Tongue (tissue), 2 donors: ENCODE measurements around the gene RND3. TPM values are rescaled to one million over a fixed set of nuclear protein-coding genes. Genes with fewer than 3 reads are reported as not detected.

Source experiments
- DNase-seq: peaks from one replicate; pipeline ENCODE4 v3.0.0-alpha.2; 2015
- total RNA-seq: library from RNA; depleted of rRNA; stranded (reverse); fragments of >200 nt; gene quantifications from one replicate; pipeline ENCODE4 v1.2.3, GENCODE V29; 2014

RND3 gene
- total RNA-seq, 1 donor from 2014 or later = 63.7 TPM

DNA sequence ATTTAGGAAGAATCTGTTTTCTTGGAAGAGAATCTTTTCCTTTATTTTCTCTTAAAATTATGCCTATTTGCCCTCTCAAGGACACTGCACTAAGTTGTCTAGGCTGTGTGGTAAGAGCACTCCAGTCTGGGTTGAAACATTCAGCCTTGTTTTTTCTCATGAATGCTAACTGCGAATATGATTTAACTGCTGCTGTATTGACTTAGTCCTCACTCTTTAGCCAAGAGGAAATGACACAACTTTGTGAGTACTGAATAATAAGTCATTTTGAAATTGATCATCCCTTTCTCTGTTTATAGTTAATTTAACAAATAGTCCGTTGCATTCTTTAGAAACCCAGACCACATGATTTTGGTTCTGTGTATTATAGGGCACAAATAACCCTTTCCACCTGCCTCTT is 4.5 kb upstream of the RND3 start:
- DNase-seq = no peak

DNA sequence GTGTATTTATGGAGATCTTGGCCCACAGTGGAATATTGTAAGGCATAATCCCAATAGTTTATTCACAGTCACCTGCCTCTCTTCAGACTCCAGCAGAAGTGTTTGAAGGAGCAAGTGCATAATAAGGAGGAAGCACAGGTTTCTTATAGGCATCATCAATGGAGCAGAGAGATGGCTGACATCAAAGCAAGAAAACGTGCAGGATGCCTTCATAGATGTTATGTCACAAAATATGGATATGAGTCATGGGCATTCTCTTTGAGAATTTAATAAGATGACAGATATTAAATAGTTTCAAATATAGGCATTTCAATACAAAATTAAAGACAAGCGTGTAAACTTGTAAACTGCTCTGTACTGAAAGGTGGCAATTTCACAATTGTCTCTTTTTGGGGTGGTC is 4.0 kb upstream of the RND3 start:
- DNase-seq = no peak

DNA sequence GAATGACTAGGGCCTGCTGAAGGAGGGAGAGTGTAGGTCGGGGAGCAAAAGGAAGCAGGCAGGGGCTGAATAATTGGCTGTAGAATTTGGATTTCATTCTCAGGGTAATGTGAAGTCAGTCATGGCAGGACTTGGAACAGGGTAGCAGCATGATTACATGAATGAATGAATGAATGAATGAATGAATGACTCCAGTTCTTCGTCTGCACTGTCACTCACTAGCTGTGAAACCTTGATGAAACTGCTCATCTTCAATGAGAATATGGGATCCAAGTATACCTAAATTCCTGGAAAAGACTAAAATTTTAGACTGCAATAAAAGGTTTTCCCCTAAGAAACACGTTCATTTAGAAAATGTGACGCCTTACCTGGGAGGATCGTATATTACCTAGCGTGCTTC is 3.0 kb upstream of the RND3 start:
- DNase-seq = no peak

DNA sequence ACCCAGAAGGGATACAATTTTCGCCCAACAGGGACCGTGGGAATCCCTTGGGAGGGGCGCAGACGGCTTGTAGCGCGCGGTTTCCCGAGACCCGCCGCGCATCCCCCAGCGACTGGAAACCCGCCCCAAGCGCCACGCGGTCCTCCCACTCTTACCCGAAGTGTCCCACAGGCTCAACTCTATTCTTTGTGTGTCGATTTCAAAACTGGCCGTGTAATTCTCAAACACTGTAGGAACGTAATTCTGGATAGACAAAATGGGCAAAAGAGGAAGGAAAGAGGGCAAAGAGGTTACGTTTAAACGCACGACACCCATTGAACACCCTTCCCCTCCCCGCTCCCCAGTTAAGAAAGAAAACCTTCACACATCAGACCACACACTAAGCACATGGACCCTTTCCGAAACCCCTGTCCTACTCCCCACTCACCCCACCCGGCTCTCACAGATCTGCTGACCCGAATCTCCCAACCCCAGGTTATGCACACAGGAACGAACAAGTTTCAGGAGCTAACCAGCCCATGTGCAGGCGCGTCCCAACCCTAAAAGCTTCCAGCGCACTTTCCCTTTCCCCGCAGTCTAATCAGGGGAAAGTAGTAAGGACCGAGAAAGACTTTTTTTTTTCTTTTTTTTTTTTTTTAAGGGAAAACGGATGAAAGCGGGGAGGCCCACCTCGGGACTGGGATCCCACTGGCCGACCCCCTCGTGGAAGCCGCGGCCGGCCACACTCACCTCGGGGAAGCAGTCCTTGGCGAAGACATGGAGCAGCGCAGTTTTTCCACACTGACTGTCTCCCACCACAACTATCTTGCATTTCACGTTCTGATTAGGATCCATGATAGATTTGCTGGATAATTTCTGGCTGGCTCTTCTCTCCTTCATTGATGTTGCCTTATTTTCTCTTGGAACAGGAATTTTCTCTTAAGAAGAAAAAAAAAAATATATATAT is 655 bp downstream of the RND3 start:
- peak; percentile 75 for DNase-seq

DNA sequence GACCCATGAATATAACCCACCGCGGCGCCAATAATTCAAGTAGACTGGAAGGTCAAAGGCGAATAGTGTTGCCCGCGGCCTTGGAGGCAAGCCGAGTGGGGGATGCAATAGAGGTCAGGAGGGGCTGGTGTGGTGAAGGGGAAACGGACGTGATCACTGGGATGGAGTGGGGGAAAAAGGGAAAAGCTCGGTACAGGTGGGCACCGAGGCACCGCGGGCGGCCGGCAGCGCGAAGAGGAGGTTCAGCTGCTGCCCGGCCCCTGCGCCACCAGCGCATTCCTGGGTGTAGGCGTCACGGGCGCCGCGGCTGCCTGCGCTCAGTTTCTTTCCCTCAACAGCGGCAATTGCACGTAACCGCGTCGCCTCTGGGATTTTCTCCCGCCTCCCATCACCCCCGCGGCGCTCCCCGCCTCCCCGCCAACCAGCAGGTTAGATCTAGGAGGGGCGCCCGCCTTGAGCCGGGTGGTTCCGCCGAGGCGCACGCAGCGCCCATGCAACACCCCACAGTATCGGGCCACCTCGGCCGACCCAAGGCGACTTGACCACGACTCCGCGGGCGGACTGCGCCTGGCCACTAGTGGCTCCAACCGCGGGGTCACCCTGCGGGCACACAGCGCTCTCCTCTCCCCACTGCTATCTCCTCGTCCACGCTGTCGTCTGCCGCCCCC is 1.5 kb downstream of the RND3 start:
- peak; percentile 84 for DNase-seq

DNA sequence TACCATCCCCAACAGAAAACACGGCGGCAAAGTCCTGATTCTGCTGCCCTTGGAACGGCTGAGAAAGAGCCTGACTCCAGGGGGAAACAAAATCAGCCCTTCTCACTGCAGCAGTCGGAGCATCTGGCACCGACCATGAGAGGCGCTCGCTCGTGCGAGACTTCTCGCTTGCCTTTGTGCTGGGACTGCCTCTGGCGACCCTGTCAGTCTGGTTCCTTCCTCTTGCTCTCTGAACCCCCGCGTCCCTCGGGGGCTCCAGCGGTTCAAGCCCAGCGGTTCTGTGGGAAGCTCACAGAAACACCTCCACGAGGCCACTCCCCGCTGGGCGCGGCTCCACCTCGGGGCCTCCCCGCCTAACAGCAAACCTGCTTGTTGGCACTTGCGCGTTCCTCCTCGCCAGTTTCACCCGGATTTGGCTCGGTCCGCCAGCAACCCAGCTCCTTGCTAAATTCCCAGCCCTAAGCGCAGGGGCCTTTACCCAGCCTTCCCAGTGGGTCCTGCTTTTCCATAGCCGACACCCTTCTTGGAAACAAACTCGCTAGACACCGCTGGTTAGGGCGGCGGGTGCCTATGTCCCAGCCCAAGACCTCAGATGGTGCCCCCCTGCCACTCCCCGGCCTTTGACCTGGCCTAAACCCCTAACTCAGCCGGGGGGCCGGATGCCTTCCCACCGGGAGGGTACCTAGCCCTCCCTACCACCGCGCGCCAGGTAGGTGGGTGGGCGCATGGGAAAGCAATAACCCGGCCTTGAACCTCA is 2.2 kb downstream of the RND3 start:
- peak; percentile 88 for DNase-seq

DNA sequence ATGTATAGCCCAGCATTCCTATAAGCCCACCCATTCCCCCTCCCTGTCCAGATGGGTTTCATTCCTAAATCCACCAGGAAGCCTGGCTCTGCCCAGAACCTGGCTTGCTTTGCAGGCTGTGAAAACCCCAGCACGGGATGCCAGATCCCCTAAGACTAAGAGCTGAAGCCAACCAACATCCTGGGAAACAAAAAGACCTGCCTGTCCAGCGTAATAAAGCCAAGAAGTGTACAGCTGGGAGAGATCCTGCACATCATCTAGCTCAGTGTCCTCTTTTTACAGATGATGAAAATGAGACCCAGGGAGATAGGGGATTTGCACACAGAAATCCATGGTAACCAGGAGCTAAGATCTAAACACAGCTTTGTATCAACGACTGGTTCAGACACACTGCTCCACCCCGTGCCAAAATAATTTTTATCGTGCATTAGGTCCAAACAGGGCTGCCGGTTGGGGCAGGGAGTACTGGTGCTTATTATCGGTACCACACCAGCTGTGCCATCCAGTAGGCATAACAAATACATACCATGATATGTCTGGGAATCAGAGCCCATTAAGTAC is 2.9 kb downstream of the RND3 start:
- DNase-seq = peak; percentile 77

DNA sequence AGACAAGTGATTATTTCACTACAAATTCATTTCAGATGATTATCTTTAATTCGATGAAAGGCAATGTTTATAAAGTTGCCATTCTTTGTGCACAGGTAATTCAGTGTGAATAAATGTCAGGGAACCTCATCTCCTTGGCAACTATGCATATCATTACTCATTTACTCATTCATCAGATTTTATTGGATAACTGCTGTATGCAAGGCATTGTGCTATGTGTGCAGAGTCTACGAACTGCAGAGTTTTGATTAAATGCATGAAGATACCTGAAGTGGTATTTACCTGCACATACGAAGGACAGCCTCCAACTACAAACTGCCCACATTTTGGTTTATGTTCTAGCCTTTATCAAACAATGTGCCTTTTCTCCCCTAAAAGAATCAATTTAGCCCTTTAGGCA is 3.5 kb downstream of the RND3 start:
- DNase-seq = no peak

DNA sequence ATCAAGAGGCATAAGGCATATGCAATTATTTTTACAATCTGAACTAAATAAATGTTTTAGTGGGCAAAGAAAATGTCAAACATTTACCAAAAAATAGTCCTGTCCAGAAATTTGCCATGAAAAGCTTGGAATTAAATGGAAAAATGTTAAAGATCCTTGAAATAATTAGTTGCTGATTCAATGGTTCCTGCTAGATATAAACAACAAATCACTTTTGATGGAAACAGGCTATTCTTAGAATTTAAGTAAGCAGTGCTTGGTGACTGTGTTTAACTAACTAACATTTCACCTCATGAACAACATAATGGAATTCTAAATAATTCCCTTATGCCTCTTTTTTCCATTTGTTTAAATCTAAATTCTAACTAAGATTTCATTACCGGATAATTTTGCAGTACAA is 3.9 kb downstream of the RND3 start:
- no peak for DNase-seq

DNA sequence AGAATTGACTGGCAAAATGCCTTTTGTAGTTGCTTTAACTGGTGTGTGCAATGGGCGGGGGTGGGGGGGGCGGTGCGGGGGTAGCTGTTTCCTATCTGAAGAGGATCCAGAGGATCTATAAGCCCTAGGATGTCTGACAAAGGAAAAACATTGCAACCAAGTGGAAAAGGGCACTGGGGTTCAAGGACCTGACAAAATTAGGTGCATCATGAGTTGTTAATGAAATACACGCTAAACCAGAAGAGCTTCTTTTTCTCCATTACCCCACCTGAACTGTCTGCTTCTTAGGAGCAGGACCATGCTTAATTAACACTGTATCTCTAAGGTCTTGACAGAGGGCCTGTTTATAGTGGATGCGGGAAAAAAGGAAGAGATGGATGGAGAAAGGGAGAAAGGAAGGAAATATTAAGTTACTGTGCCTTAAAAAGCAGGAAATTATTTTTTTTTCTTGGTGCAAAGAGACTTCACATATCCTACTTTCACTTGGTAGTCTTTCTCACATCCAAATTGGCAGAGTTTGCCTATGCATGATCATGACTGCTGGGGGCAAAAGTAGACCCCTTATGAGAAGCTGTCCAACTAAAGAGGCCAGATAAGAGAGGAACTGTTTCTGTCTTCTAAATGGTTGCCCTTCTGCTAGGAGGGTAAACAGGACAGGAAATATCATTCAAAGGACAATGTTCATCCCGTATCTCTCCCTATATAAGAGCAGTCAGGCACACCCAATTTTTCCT is 4.6 kb downstream of the RND3 start:
- no peak for DNase-seq

DNA sequence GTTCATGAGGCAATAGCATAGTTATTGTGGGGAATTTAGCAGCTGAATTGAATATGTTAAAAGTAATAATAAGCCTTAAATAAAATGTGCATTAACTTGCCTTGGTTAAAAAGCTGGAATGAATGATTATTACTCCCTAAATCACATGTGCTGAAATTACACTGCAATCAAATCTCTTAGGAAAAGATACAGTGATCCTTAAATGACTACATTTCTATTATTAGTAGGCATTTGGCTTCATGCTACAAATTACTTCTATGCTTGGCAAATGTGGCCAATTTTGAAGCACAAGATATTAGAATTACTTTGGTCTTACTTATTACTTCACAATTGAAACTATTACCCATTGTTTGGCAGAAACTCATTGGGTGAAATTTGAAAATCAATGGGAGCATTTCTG is 5.4 kb downstream of the RND3 start:
- no peak for DNase-seq

DNA sequence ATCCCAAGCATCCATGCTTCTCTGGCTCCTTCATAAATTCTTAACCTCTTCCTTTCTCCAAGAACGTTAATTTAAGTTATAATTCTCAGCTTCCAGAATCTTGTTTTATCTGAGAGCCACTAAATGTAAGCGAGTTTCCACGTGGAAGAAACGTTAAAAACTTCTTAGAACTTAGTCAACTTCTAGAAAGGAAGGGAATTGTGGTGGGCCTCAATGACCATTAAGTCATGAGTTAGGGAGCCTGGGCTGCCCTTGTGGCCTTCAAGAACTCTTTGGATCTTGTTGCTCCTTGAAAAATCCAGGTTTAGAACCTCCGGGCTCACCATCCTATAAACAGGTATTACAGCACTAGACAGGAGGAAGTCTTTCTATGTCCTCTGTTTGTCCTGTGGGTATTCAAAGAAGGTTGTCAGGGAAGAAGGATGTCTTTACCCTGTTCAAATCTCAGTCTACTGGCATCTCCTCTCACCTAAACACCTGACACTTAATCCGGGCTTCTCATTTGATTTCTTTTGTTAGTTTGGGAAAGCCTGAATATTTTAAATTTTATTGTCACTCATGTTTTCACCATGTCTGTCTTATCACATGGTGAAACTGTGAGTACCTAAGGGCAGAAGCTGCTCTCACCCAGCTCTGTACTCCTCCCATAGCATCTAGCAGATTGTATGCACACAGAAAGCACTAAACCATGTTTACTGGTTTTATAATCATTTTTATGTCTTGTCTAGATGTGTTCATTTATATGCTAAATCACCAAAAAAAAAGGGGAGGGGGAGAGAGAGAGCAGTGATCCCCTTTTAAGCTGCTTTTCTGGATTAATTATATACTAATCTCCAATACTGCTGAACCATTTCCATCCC is 6.3 kb downstream of the RND3 start:
- no peak for DNase-seq

DNA sequence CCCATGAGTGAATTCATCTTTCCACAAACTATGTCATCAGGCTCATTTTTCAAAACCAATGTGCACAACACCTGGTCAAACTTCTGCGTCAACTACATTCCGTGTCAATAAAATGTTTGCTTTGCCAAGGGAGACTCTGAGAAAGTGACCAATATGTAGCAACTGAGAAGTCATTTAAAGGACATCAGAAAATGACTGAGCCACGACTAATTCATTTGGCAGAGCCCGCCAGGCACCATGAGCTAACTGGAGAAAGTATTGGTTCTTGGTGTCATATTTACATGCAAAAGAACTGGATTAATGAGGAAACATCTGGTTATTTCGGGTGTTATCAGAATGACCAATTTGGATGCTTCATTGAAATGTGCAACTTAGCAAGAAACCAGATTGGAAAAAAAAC is 7.2 kb downstream of the RND3 start:
- DNase-seq = peak; percentile 68

DNA sequence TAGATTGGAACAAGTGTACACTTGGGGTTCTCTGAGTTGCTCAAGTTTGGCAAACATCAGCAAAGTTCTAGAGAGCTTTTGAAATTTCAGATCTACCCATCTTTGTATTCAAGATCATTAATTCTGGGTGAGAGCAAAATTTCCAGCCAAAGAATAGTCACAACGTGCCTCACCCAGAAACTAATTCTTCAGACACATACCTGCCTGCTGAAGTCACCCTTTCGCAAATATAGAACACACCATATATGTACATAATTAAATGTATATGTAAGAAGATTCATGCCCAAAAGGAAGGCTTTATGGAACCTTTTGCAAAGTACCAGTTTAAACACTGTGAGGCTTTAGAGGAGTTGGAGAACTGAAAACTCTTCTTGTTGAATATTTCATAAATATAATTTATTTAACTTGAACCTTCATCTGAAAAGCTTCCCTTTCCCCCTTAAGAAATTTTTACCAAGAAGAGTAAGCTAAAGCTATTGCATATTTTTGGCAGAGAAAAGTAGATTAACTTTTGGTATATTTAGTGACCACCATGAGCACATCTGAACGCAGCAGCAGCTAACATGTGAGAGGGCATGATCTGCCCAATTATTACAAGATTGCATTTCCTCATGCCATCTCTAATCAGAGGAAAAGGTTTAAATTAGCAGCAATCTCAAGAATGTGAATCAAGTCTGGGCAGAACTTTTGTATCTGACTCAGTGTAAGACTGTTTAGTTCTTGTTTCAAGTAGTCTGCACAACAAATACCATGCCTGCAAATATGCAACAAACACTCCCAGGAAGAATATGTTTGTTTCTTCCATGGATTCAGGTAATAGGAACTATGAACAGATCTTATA is 8.2 kb downstream of the RND3 start:
- peak; percentile 53 for DNase-seq

DNA sequence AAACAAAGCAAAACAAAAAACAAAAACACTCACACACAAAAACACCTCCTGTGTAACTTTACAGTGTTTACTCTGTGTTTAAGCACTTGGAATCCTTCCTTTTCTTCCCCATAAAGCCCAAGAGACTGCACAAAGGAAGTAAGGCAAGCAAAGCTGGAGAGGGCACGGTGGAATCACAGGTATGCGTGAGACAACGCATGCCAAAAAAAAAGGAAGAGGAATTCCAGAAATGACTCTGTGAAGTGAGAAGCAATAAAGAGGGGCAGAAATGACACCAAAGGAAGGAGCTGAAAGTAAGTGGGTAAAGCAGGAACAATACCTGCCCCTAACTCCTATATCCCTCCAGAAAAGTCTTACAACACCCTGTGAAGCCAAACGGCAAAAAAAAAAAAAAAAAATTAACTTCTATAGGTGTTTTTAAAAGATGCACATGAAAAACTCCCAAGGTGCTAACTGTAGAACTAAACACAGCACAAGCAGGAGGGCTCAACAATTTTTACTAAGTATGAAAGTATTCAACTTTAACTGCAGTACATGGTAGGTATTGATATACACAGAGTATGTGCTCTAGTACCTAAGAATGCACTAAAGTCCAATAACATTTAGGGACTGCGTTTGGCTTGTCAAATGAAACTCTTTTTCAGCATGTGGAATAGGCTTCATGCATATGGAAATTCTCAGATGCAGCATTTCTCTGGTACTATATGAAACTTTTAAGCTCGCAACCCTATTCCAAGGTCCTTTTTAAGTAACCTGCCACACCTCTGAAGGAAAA is 9.1 kb downstream of the RND3 start:
- DNase-seq = no peak

DNA sequence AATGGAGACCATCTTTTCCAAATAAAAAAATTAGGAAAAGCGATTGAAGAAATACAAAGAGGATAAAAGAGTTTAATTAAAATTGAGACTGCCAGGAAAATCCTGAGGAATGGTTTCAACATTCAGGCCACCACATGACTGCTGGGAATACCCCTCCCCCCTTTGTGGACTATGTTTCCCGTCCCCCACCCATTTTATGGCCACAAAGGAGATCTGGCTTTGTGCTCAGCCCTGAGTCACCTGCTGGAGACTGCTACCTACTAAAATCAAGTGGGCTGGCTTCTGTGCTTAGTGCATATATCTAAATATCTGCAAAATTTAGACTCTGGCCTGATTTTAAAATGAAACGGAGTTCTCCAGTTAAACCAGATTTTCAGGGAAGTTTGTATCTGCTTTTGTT is 10.1 kb downstream of the RND3 start:
- DNase-seq = no peak

DNA sequence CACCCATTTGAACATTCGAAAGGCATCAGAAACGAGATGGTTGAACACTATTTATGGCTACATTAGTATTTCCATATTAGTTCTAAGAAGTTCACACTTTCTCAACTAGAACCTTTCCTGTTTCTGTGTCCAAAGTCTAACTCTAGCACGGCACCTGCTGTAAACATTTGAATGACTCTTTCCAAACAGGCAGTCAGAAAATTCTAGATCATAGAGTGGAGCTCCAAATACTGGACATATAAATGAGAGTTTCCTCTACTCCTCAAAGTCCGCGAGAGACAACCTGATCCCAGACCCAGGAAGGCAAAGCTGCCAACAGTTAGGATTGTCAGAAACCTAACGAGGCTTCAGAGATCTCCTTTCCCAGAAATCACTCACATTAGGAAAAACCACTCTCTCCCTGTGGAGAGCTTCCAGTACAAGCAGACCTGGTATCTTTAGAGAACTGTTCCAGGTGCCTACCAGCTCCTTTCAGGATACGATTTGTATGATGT is 10.6 kb downstream of the RND3 start:
- no peak for DNase-seq

DNA sequence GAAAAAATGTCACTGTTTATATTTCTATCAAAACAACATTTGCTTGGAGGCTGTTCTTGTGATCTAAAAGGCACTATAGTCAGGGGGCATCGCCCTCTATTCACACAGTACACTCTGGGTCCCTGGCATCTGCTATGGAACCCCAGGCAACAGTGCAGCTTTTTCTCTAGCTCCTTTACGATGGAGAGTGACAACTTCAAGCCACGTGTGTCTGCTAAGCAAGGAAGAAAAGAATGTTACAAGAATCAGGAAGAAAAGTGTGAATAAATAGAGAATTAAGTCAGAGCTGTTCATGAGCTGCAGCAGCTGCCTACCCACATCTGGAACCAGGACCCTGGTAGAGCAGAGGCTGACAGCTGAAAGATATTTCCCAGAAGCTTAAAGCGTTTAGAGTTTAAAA is 11.2 kb downstream of the RND3 start:
- peak; percentile 72 for DNase-seq
